IMR-90 (cell line): Measurements from ENCODE around the gene TEAD1.

Experiments
- CEBPB ChIP-seq: IDR thresholded peaks from 2 replicates; pipeline ENCODE4 v1.6.1; 2012; ENCODE audit warnings: low read depth, low read length, improper control_type of control experiment
- CHD1 ChIP-seq: IDR thresholded peaks from 2 replicates; pipeline ENCODE4 v1.6.1; 2012; ENCODE audit warnings: low read depth, low read length, improper control_type of control experiment
- MXI1 ChIP-seq: IDR thresholded peaks from 2 replicates; pipeline ENCODE4 v1.6.1; 2012; ENCODE audit warnings: low read depth, mild to moderate bottlenecking, low read length, moderate library complexity, borderline replicate concordance
- POLR2A ChIP-seq: IDR thresholded peaks from 2 replicates; pipeline ENCODE4 v1.6.1; 2012; ENCODE audit warnings: mild to moderate bottlenecking, low read depth, low read length
- RAD21 ChIP-seq: IDR thresholded peaks from 2 replicates; pipeline ENCODE4 v1.6.1; 2012; ENCODE audit warnings: low read length, improper control_type of control experiment
- RCOR1 ChIP-seq: IDR thresholded peaks from 2 replicates; pipeline ENCODE4 v1.6.1; 2012; ENCODE audit warnings: mild to moderate bottlenecking, low read length, improper control_type of control experiment; ENCODE audit not compliant: insufficient replicate concordance
- RFX5 ChIP-seq: IDR thresholded peaks from 2 replicates; pipeline ENCODE4 v1.8.0; 2012; ENCODE audit warnings: low read depth, mild to moderate bottlenecking, low read length, moderate library complexity
- SMC3 ChIP-seq: fragments of 150-350 bp; IDR thresholded peaks from 2 replicates; pipeline ENCODE4 v1.6.1; 2016; ENCODE audit warnings: low read depth, mild to moderate bottlenecking, antibody characterized with exemption, low read length, moderate library complexity
- TF ChIP-seq, protein P1 (sequence below): conservative IDR thresholded peaks from 2 replicates; pipeline ENCODE4 v1.5.1; 2012; ENCODE audit warnings: mild to moderate bottlenecking, low read depth, low read length, improper control_type of control experiment
- TF ChIP-seq, protein P2 (sequence below): fragments of 150-350 bp; IDR thresholded peaks from 2 replicates; pipeline ENCODE4 v1.6.1; 2017; ENCODE audit warnings: mild to moderate bottlenecking, antibody characterized with exemption, low read length, low read depth

DNA sequence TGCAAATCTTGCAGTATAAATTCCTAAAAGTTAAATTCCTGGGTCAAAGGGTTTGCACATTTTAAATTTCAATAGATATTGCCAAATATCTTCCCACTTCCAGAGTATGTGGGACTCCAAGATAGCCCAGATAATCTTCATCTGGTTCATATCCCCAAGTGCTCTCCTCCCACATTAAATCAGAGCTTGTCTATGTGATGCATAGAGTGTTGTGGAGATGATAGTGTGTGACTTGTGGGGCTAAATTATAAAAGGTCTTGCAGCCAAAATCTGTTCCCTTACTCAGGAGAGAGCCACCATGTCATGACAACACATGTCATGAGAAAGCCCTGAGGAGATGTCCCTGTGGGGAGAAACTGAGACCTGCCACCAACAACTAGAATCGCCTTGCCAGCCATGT is 39.9 kb upstream of the TEAD1 start:
- TF ChIP-seq CEBPB (no peak), MXI1 (no peak), POLR2A (no peak), CHD1 (no peak), RAD21 (no peak), SMC3 (no peak), RCOR1 (no peak), RFX5 (no peak)
- TF ChIP-seq, protein P1, sequence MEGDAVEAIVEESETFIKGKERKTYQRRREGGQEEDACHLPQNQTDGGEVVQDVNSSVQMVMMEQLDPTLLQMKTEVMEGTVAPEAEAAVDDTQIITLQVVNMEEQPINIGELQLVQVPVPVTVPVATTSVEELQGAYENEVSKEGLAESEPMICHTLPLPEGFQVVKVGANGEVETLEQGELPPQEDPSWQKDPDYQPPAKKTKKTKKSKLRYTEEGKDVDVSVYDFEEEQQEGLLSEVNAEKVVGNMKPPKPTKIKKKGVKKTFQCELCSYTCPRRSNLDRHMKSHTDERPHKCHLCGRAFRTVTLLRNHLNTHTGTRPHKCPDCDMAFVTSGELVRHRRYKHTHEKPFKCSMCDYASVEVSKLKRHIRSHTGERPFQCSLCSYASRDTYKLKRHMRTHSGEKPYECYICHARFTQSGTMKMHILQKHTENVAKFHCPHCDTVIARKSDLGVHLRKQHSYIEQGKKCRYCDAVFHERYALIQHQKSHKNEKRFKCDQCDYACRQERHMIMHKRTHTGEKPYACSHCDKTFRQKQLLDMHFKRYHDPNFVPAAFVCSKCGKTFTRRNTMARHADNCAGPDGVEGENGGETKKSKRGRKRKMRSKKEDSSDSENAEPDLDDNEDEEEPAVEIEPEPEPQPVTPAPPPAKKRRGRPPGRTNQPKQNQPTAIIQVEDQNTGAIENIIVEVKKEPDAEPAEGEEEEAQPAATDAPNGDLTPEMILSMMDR = no peak
- TF ChIP-seq, protein P2, sequence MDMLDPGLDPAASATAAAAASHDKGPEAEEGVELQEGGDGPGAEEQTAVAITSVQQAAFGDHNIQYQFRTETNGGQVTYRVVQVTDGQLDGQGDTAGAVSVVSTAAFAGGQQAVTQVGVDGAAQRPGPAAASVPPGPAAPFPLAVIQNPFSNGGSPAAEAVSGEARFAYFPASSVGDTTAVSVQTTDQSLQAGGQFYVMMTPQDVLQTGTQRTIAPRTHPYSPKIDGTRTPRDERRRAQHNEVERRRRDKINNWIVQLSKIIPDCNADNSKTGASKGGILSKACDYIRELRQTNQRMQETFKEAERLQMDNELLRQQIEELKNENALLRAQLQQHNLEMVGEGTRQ = no peak
